HEK293T (cell line): ENCODE data around the gene UBN1.

Experiments used
- CTCF ChIA-PET: fragments of 350-600 bp; formaldehyde crosslinking; extraction: SDS; loops from one replicate; lab custom pipeline; 2021; ENCODE audit warnings: antibody characterized with exemption, inconsistent platforms; lab: Yijun Ruan, JAX
- POLR2A ChIA-PET: fragments of 350-600 bp; formaldehyde crosslinking; extraction: SDS; loops from one replicate; lab custom pipeline; 2020; ENCODE audit warnings: antibody characterized with exemption, inconsistent platforms; lab: Yijun Ruan, JAX
- DNase-seq: peaks from one replicate; pipeline ENCODE4 v3.0.0; 2012; ENCODE audit warnings: mixed read lengths; ENCODE audit errors: extremely low spot score
- ARNT ChIP-seq: fragments of 450-650 bp; IDR thresholded peaks from 2 replicates; pipeline ENCODE4 v1.6.1; 2017; ENCODE audit warnings: mild to moderate bottlenecking
- BHLHE40 ChIP-seq: fragments of 450-650 bp; IDR thresholded peaks from 2 replicates; pipeline ENCODE4 v1.6.1; 2016; ENCODE audit warnings: mild to moderate bottlenecking, moderate library complexity, borderline replicate concordance
- CTBP1 ChIP-seq: fragments of 450-650 bp; IDR thresholded peaks from 2 replicates; pipeline ENCODE4 v1.6.1; 2016; ENCODE audit warnings: borderline replicate concordance
- ELF4 ChIP-seq: fragments of 450-650 bp; IDR thresholded peaks from 2 replicates; pipeline ENCODE4 v1.6.1; 2017; ENCODE audit warnings: antibody characterized with exemption
- FOXA1 ChIP-seq: fragments of 450-650 bp; IDR thresholded peaks from 2 replicates; pipeline ENCODE4 v1.6.1; 2016; ENCODE audit warnings: mild to moderate bottlenecking
- FOXK2 ChIP-seq: fragments of 450-650 bp; IDR thresholded peaks from 2 replicates; pipeline ENCODE4 v1.6.1; 2016; ENCODE audit warnings: mild to moderate bottlenecking
- FOXM1 ChIP-seq: fragments of 450-650 bp; IDR thresholded peaks from 2 replicates; pipeline ENCODE4 v1.6.1; 2017; ENCODE audit warnings: mild to moderate bottlenecking, borderline replicate concordance
- HDGF ChIP-seq: fragments of 450-650 bp; IDR thresholded peaks from 2 replicates; pipeline ENCODE4 v1.6.1; 2017; ENCODE audit warnings: antibody characterized with exemption, borderline replicate concordance
- L3MBTL2 ChIP-seq: fragments of 450-650 bp; conservative IDR thresholded peaks from 2 replicates; pipeline ENCODE4 v1.6.1; 2016; ENCODE audit warnings: mild to moderate bottlenecking
- LEF1 ChIP-seq: fragments of 450-650 bp; IDR thresholded peaks from 2 replicates; pipeline ENCODE4 v1.6.1; 2017; ENCODE audit warnings: mild to moderate bottlenecking, borderline replicate concordance
- NFRKB ChIP-seq: fragments of 450-650 bp; IDR thresholded peaks from 2 replicates; pipeline ENCODE4 v1.6.1; 2016; ENCODE audit warnings: mild to moderate bottlenecking, moderate library complexity
- SP1 ChIP-seq: fragments of 450-650 bp; IDR thresholded peaks from 2 replicates; pipeline ENCODE4 v1.6.1; 2017
- SUZ12 ChIP-seq: fragments of 450-650 bp; IDR thresholded peaks from 2 replicates; pipeline ENCODE4 v1.6.1; 2016; ENCODE audit warnings: mild to moderate bottlenecking
- TARDBP ChIP-seq: fragments of 450-650 bp; IDR thresholded peaks from 2 replicates; pipeline ENCODE4 v1.6.1; 2016
- ZNF384 ChIP-seq: fragments of 450-650 bp; IDR thresholded peaks from 2 replicates; pipeline ENCODE4 v1.6.1; 2016
- TF ChIP-seq, protein P1 (sequence below): fragments of 450-650 bp; IDR thresholded peaks from 2 replicates; pipeline ENCODE4 v1.6.1; 2016

UBN1 gene

DNA sequence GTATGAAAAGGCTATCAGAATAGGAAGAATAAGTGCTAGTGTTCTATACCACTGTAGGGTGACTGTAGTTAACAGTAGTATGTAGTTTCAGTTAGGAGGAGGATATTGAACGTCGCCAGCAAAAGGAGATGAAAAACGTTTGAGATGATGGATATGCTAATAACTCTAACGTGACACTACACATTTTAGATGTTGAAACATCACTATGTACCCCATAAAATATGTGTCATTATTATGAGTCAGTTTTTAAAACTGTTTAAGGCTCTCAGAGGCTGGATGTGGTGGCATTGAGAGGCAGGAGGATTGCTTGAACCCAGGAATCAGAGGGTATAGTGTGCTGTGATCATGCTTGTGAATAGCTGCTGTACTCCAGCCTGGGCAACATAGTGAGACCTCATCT, 31.8 kb downstream of the UBN1 start:
- ChIA-PET CTCF (interaction anchor here (0.6 kb wide), 1 partner anchor 81 kb away, joined by 5 read pairs; no protein-coding TSS in a partner anchor), POLR2A (no interaction called here)
- DNase-seq = no peak
- TF ChIP-seq HDGF = no peak
- TF ChIP-seq, protein P1, sequence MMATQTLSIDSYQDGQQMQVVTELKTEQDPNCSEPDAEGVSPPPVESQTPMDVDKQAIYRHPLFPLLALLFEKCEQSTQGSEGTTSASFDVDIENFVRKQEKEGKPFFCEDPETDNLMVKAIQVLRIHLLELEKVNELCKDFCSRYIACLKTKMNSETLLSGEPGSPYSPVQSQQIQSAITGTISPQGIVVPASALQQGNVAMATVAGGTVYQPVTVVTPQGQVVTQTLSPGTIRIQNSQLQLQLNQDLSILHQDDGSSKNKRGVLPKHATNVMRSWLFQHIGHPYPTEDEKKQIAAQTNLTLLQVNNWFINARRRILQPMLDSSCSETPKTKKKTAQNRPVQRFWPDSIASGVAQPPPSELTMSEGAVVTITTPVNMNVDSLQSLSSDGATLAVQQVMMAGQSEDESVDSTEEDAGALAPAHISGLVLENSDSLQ = no peak
- TF ChIP-seq FOXM1 = no peak
- no peak for TF ChIP-seq L3MBTL2
- no peak for TF ChIP-seq ZNF384

DNA sequence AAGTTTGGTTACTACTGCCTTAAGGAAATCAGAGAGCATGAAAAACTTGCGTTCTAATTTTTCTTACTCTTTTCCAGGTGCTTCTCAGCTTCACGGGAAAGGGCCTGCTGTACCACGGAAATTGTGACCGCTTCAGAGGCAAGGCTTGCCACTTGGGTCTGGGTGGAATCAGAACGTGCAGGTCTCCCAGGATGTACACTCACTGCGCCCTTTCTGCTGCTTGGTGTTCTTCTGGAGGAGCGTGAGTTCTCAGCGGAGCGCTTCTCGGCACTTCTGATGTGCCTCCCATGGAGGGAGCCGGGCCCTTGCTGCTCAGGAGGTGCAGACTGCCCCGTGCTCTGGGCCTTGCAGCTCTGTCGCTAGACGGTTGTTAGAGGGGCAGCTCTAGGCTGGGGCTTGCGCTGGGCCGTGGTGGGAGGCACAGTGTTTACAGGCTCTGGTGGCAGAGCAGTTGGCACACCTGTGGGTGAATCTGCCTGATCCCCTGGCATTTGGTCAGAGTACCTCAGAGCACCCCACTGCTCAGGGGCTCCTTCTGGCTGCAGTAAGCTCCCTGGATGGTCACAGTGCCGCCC, 32.8 kb downstream of the UBN1 start:
- ChIA-PET CTCF (no interaction called here), POLR2A (no interaction called here)
- DNase-seq = no peak
- TF ChIP-seq FOXK2 = no peak
- no peak for TF ChIP-seq SP1
- TF ChIP-seq LEF1 = no peak
- TF ChIP-seq HDGF = no peak
- TF ChIP-seq, protein P1 = no peak
- TF ChIP-seq BHLHE40 = no peak
- TF ChIP-seq CTBP1 = no peak
- TF ChIP-seq L3MBTL2 = no peak
- TF ChIP-seq ARNT = no peak
- TF ChIP-seq FOXM1 = no peak
- no peak for TF ChIP-seq ZNF384
- no peak for TF ChIP-seq NFRKB
- TF ChIP-seq FOXA1 = no peak
- TF ChIP-seq TARDBP = no peak
- TF ChIP-seq ELF4 = no peak

DNA sequence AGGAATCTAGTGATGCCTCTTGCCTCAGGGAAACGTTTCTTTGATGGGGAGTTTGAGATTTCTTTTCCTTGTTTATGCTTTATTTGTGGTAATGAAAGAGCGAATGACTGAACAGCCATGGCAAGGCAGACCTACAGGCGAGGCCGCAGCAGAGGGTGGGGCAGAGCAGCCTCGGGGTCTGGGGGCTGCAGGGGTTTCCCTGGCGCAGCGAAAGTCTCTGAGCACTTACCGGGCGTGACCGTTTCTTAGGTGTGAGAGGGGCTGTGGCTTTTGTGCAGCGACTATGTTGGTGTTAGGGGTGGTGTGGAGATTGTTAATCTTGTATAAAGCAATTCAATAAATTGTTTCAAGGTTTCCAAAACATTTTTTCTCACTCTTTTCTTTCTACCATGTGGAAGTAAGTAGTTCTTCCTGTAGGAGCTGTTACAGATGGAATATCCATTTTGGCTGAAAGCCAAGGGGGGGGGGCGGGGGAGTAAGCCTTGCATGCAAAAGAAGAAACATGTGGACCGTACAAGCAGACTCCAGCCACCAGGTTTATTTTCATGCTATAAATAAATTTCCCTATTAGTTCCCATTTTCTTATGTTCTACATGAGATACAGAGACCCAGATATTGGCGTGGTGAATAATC, 34.8 kb downstream of the UBN1 start:
- TF ChIP-seq, protein P1 = no peak
- TF ChIP-seq BHLHE40 (no peak), NFRKB (no peak), CTBP1 (no peak), FOXK2 (no peak), LEF1 (no peak), TARDBP (no peak)
- CTCF ChIA-PET = no interaction called here
- POLR2A ChIA-PET = no interaction called here
- no peak for DNase-seq

DNA sequence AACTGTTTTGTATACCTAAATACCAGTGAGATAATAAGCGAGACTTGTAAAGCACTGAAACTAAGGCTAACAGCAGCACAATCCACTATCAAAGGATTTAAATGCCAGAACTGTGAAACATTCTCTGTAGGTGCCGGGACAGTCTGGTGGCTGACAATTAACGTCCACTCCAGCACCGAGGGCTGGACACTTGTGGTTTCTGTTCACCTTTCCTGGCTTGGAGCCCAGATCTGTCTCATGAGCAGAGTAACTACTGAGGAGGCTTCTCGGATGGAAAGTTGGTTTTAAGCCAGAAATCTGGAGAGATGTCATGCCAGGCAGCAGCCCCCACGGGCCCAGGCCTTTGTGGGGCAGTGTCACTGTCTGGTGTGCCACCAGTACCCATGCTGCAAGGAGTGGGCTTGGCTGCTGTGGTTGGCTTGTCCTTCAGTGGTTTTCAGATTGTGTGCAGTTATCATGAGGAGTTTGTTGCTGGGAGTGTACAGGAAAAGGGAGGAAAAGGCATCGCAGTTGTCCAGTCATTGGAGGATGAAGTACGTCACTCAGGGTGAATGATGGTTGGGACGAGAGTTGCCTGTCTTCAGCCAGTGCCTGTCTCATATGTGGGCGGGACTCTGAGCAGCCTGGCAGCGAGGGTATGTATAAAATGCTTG, 35.5 kb downstream of the UBN1 start:
- POLR2A ChIA-PET = interaction anchor here (0.6 kb wide), 1 partner anchor 35 kb away, joined by 4 read pairs; no protein-coding TSS in a partner anchor
- DNase-seq = no peak
- CTCF ChIA-PET = interaction anchor here (0.6 kb wide), 1 partner anchor 74 kb away, joined by 3 read pairs; no protein-coding TSS in a partner anchor
- TF ChIP-seq TARDBP (no peak), SUZ12 (no peak), BHLHE40 (no peak), LEF1 (no peak), FOXA1 (no peak), ZNF384 (no peak), HDGF (no peak), FOXM1 (no peak), ELF4 (no peak), SP1 (no peak), NFRKB (no peak), L3MBTL2 (no peak), CTBP1 (no peak)
- TF ChIP-seq, protein P1 = no peak

DNA sequence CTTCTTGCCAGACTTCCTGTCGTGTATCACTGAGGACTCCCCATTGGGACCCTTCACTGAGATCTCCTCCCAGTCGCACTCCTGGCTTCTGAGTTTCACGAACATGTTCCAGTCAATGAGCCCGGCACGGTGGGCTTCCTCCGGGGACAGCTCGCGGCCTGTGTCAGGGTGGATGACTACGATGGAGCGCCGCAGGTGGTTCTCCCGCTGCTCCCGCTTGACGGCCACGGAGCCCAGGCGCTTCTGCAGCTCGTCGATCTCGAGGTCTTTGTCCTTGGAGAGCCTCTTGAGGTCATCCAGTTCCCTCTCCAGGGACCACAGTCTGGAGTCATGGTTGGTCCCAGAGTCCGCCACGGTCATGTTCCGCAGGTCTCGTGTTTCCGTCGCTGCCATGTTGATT, 36.2 kb downstream of the UBN1 start:
- no peak for TF ChIP-seq CTBP1
- no peak for TF ChIP-seq HDGF
- no peak for TF ChIP-seq FOXK2
- POLR2A ChIA-PET = interaction anchor here (0.6 kb wide), 1 partner anchor 36 kb away, joined by 4 read pairs; no protein-coding TSS in a partner anchor
- DNase-seq = no peak
- CTCF ChIA-PET = interaction anchor here (1.2 kb wide), 1 partner anchor 16 kb away, joined by 3 read pairs; no protein-coding TSS in a partner anchor
